HepG2 (cell line): ENCODE data around the gene RNASE7. TPM values are rescaled to one million over a fixed set of nuclear protein-coding genes. Genes with fewer than 3 reads are reported as not detected.

Source experiments
- AGO2 ChIP-seq: fragments of 200-400 bp; formaldehyde crosslinking; optimal IDR thresholded peaks from 2 replicates; pipeline ENCODE3; 2017; ENCODE audit warnings: mild to moderate bottlenecking, low read depth, low read length, moderate library complexity
- BRCA1 ChIP-seq: sonication (generic); formaldehyde crosslinking; IDR thresholded peaks from 2 replicates; pipeline ENCODE4 v1.4.0; 2020; ENCODE audit warnings: missing genetic modification reagents
- ETV5 ChIP-seq: IDR thresholded peaks from 2 replicates; pipeline ENCODE4 v1.6.1; 2018; ENCODE audit warnings: missing biosample characterization, missing genetic modification reagents, inconsistent platforms, borderline replicate concordance
- GLI4 ChIP-seq: sonication (generic); formaldehyde crosslinking; IDR thresholded peaks from 2 replicates; pipeline ENCODE4 v1.5.1; 2020; ENCODE audit warnings: missing genetic modification reagents, mild to moderate bottlenecking, moderate library complexity, borderline replicate concordance
- HDAC2 ChIP-seq: sonication (generic); formaldehyde crosslinking; IDR thresholded peaks from 2 replicates; pipeline ENCODE4 v1.4.0; 2020; ENCODE audit warnings: missing genetic modification reagents
- KLF9 ChIP-seq: IDR thresholded peaks from 2 replicates; pipeline ENCODE4 v1.6.1; 2016; ENCODE audit warnings: low read depth
- NFE2L2 ChIP-seq: fragments of 150-350 bp; IDR thresholded peaks from 2 replicates; pipeline ENCODE4 v1.6.1; 2014; ENCODE audit warnings: low read length
- SP2 ChIP-seq: sonication (generic); formaldehyde crosslinking; IDR thresholded peaks from 2 replicates; pipeline ENCODE4 v1.5.1; 2020; ENCODE audit warnings: mild to moderate bottlenecking, missing genetic modification reagents
- TEAD3 ChIP-seq: optimal IDR thresholded peaks from 2 replicates; pipeline ENCODE3; 2016; ENCODE audit warnings: borderline replicate concordance
- ZNF501 ChIP-seq: sonication (generic); formaldehyde crosslinking; IDR thresholded peaks from 2 replicates; pipeline ENCODE4 v1.5.1; 2020; ENCODE audit warnings: mild to moderate bottlenecking, moderate library complexity, missing genetic modification reagents
- ZNF678 ChIP-seq: sonication (generic); formaldehyde crosslinking; IDR thresholded peaks from 2 replicates; pipeline ENCODE4 v1.4.0; 2020; ENCODE audit warnings: mild to moderate bottlenecking, missing genetic modification reagents
- polyA plus RNA-seq, 8 experiments: library from polyadenylated mRNA; depleted of rRNA in 3 of 8; stranded (reverse) in 7 of 8; unstranded in 1 of 8; fragments of >200 nt; fragmentation: Illumina TruSeq in 4 of 8; extraction: Trizol in 4 of 8; gene quantifications; 2 replicates each; pipeline versions ENCODE4 v1.2.1 to v1.2.3, GENCODE V29; 2011 to 2016; ENCODE audit warnings: low read depth in 4 of 8, missing spikeins in 1 of 8, mixed read lengths in 1 of 8; ENCODE audit not compliant: insufficient read depth in 1 of 8
- total RNA-seq, 5 experiments: library from RNA; depleted of rRNA; stranded (reverse); fragments of >200 nt; fragmentation: Illumina TruSeq; extraction: Trizol; gene quantifications; 2 replicates each; pipeline ENCODE4 v1.2.3, GENCODE V29; 2016; ENCODE audit warnings: low read depth in 1 of 5
- TF ChIP-seq, protein P1 (sequence below): sonication (generic); formaldehyde crosslinking; IDR thresholded peaks from 2 replicates; pipeline ENCODE4 v1.4.0; 2020; ENCODE audit warnings: missing genetic modification reagents, low read depth, mild to moderate bottlenecking, borderline replicate concordance
- TF ChIP-seq, protein P2 (sequence below): sonication (generic); formaldehyde crosslinking; IDR thresholded peaks from 2 replicates; pipeline ENCODE4 v1.9.0; 2022; ENCODE audit warnings: missing genetic modification reagents, mild to moderate bottlenecking, borderline replicate concordance
- TF ChIP-seq, protein P3 (sequence below): sonication (generic); formaldehyde crosslinking; IDR thresholded peaks from 2 replicates; pipeline ENCODE4 v1.4.0; 2020; ENCODE audit warnings: mild to moderate bottlenecking, missing genetic modification reagents
- TF ChIP-seq, protein P4 (sequence below): IDR thresholded peaks from 2 replicates; pipeline ENCODE4 v1.6.1; 2012; ENCODE audit warnings: low read length, improper control_type of control experiment

Gene RNASE7
- total and polyA plus RNA-seq, 2 of the 13 experiments (the other 11 are each of a cell fraction or from before 2014, with no cell fraction given) = 0.04 TPM; not detected in 1

DNA sequence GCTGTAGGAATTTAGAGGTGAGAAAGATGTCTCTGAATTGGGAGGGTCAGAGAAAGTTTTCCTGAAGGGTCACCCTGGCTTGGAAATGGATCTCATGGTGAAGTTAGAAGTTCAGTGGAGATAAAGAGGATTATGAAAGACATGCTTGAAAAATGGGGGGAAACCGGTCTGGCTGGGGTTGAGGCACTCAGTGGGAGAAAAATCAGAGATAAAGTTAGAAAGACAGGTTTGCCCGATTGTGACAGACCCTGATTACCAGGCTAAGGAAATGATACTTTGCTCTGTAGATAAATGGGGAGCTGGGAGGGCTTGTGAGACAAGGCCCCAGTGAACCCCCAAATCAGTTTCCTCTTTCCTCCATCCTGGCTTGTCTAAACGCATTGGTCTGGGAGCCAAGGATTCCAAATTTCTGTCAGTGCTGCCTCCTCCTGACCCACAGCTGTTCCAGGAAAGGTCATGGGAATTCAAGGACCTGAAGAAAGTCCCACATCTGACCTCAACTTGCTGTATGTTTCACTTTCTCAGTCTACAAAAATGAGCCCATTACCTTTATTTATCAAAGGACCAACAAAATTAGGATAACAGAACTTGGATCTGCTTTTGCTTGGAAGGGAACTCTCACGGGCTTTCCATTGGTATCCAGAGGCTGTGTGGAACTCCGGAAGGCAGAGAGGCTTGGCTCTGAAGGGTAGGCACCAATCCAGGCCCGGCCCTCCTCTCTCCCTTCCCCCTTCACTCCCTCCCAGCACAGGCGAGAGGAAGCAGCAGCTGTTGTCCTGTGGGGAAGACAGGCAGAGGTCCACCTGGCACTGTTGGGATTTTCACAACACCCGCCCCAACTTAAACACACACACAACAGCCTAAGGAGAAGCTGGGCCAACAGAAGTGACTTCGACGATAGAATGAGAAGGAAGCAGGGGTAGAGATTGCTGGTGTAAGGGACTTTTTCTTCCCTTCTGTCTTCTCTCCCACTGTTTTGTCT lies 3.4 kb upstream of the RNASE7 start (continued):
- TF ChIP-seq, protein P1, sequence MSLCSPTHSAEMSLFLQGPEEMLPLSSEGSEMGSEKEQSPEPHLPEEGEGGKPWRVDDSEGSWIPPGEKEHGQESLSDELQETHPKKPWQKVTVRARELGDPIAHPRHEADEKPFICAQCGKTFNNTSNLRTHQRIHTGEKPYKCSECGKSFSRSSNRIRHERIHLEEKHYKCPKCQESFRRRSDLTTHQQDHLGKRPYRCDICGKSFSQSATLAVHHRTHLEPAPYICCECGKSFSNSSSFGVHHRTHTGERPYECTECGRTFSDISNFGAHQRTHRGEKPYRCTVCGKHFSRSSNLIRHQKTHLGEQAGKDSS (CRISPR knock-in tag) = peak; percentile 64; the same call in 1 of the 2 replicates
- TF ChIP-seq NFE2L2 = no peak
- TF ChIP-seq TEAD3 (CRISPR knock-in tag) = peak; percentile 6
- TF ChIP-seq, protein P2, sequence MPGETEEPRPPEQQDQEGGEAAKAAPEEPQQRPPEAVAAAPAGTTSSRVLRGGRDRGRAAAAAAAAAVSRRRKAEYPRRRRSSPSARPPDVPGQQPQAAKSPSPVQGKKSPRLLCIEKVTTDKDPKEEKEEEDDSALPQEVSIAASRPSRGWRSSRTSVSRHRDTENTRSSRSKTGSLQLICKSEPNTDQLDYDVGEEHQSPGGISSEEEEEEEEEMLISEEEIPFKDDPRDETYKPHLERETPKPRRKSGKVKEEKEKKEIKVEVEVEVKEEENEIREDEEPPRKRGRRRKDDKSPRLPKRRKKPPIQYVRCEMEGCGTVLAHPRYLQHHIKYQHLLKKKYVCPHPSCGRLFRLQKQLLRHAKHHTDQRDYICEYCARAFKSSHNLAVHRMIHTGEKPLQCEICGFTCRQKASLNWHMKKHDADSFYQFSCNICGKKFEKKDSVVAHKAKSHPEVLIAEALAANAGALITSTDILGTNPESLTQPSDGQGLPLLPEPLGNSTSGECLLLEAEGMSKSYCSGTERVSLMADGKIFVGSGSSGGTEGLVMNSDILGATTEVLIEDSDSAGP (CRISPR knock-in tag) = peak; percentile 54; the same call in 1 of the 2 replicates
- TF ChIP-seq KLF9 = no peak
- TF ChIP-seq GLI4 (CRISPR knock-in tag) = no peak
- TF ChIP-seq ZNF501 (CRISPR knock-in tag) = peak; percentile 61; the same call in 1 of the 2 replicates
- no peak for TF ChIP-seq ZNF678 (CRISPR knock-in tag)
- TF ChIP-seq, protein P3, sequence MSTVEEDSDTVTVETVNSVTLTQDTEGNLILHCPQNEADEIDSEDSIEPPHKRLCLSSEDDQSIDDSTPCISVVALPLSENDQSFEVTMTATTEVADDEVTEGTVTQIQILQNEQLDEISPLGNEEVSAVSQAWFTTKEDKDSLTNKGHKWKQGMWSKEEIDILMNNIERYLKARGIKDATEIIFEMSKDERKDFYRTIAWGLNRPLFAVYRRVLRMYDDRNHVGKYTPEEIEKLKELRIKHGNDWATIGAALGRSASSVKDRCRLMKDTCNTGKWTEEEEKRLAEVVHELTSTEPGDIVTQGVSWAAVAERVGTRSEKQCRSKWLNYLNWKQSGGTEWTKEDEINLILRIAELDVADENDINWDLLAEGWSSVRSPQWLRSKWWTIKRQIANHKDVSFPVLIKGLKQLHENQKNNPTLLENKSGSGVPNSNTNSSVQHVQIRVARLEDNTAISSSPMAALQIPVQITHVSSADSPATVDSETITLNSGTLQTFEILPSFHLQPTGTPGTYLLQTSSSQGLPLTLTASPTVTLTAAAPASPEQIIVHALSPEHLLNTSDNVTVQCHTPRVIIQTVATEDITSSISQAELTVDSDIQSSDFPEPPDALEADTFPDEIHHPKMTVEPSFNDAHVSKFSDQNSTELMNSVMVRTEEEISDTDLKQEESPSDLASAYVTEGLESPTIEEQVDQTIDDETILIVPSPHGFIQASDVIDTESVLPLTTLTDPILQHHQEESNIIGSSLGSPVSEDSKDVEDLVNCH = no peak
- TF ChIP-seq AGO2 = no peak
- TF ChIP-seq, protein P4, sequence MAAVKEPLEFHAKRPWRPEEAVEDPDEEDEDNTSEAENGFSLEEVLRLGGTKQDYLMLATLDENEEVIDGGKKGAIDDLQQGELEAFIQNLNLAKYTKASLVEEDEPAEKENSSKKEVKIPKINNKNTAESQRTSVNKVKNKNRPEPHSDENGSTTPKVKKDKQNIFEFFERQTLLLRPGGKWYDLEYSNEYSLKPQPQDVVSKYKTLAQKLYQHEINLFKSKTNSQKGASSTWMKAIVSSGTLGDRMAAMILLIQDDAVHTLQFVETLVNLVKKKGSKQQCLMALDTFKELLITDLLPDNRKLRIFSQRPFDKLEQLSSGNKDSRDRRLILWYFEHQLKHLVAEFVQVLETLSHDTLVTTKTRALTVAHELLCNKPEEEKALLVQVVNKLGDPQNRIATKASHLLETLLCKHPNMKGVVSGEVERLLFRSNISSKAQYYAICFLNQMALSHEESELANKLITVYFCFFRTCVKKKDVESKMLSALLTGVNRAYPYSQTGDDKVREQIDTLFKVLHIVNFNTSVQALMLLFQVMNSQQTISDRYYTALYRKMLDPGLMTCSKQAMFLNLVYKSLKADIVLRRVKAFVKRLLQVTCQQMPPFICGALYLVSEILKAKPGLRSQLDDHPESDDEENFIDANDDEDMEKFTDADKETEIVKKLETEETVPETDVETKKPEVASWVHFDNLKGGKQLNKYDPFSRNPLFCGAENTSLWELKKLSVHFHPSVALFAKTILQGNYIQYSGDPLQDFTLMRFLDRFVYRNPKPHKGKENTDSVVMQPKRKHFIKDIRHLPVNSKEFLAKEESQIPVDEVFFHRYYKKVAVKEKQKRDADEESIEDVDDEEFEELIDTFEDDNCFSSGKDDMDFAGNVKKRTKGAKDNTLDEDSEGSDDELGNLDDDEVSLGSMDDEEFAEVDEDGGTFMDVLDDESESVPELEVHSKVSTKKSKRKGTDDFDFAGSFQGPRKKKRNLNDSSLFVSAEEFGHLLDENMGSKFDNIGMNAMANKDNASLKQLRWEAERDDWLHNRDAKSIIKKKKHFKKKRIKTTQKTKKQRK = no peak
- peak; percentile 53; the same call in 1 of the 2 replicates for TF ChIP-seq HDAC2
- no peak for TF ChIP-seq BRCA1
- peak; percentile 42; the same call in 1 of the 2 replicates for TF ChIP-seq SP2 (CRISPR knock-in tag)
- peak; percentile 52; the same call in 1 of the 2 replicates for TF ChIP-seq ETV5
